Ascending aorta (tissue), 2 donors: Measurements from ENCODE around the gene MCM3AP. TPM values are rescaled to one million over a fixed set of nuclear protein-coding genes. Genes with fewer than 3 reads are reported as not detected.

ENCODE experiments used
- DNase-seq, 2 donors: peaks; one replicate each; pipeline ENCODE4 v3.0.0-alpha.2; 2019; ENCODE audit warnings: low spot score in 2 of 2
- H3K27ac ChIP-seq, 2 donors: fragments of 200-600 bp; sonication (generic); one replicate each; pipeline ENCODE4 v1.5.1; 2016 to 2017; ENCODE audit warnings: mild to moderate bottlenecking in 1 of 2
- H3K27me3 ChIP-seq: fragments of 200-600 bp; sonication (generic); one replicate; pipeline ENCODE4 v1.5.1; 2017
- H3K36me3 ChIP-seq, 2 donors: fragments of 200-600 bp; sonication (generic); one replicate each; pipeline ENCODE4 v1.5.1; 2016
- H3K4me1 ChIP-seq, 2 donors: fragments of 200-600 bp; sonication (generic); one replicate each; pipeline ENCODE4 v1.5.1; 2016 to 2017; ENCODE audit warnings: mild to moderate bottlenecking in 1 of 2
- H3K4me3 ChIP-seq, 2 donors: fragments of 200-600 bp; sonication (generic); one replicate each; pipeline ENCODE4 v1.5.1; 2016 to 2017; ENCODE audit warnings: mild to moderate bottlenecking in 1 of 2
- H3K9me3 ChIP-seq, 2 donors: fragments of 200-600 bp; sonication (generic); one replicate each; pipeline ENCODE4 v1.5.1; 2016
- intact Hi-C: fragments of 100-400 bp; cut with DNase I; formaldehyde crosslinking; loops from one replicate; pipeline ENCODE4 v1.15.1; 2023
- total RNA-seq: library from RNA; depleted of rRNA; stranded (reverse); fragments of >200 nt; gene quantifications from one replicate; pipeline ENCODE4 v1.1.0, GENCODE V29; 2016
- TF ChIP-seq, protein P1 (sequence below), 3 experiments: fragments of 200-600 bp in 2 of 3; fragments of 450-650 bp in 1 of 3; sonication (generic) in 2 of 3; IDR thresholded peaks; one replicate each; pipeline ENCODE4 v1.5.1; 2016 to 2019; ENCODE audit warnings: antibody characterized with exemption in 3 of 3, mild to moderate bottlenecking in 1 of 3, moderate library complexity in 1 of 3

Gene MCM3AP
- total RNA-seq, 1 donor from 2014 or later: 121 TPM

DNA sequence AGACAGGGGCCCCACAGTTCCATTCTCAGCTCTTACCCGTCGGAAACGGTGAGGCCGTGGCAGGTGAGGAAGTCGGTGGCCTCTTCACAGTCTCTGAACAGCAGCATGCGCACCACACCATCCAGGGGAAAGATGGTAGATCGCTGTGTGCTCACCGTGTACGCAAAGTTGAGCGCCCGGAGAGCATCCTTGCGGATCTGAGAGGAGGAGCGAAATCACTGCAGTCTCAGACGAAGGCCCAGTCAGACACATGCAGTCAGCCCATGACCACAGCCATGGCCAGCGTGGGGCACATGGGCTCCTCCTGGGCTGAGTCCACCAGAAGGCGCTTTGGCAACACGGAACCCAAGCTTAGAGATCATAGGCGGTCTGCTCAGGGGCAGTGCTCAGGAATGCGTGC, 18.5 kb downstream of the MCM3AP start:
- no peaks in the 10 kb centered on the region for H3K27me3 ChIP-seq
- TF ChIP-seq, protein P1, sequence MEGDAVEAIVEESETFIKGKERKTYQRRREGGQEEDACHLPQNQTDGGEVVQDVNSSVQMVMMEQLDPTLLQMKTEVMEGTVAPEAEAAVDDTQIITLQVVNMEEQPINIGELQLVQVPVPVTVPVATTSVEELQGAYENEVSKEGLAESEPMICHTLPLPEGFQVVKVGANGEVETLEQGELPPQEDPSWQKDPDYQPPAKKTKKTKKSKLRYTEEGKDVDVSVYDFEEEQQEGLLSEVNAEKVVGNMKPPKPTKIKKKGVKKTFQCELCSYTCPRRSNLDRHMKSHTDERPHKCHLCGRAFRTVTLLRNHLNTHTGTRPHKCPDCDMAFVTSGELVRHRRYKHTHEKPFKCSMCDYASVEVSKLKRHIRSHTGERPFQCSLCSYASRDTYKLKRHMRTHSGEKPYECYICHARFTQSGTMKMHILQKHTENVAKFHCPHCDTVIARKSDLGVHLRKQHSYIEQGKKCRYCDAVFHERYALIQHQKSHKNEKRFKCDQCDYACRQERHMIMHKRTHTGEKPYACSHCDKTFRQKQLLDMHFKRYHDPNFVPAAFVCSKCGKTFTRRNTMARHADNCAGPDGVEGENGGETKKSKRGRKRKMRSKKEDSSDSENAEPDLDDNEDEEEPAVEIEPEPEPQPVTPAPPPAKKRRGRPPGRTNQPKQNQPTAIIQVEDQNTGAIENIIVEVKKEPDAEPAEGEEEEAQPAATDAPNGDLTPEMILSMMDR (IDR thresholded peaks at IDR 0.05): no peak
- DNase-seq: no peak
- H3K36me3 ChIP-seq: peaks cover 83 to 92% of the 10 kb centered on the region in 2 donors
- no peak overlapping the region for H3K4me3 ChIP-seq
- no peaks in the 10 kb centered on the region for H3K4me1 ChIP-seq
- H3K27ac ChIP-seq: no peak overlapping the region
- intact Hi-C loops: no loop called here
- H3K9me3 ChIP-seq: no peaks in the 10 kb centered on the region

DNA sequence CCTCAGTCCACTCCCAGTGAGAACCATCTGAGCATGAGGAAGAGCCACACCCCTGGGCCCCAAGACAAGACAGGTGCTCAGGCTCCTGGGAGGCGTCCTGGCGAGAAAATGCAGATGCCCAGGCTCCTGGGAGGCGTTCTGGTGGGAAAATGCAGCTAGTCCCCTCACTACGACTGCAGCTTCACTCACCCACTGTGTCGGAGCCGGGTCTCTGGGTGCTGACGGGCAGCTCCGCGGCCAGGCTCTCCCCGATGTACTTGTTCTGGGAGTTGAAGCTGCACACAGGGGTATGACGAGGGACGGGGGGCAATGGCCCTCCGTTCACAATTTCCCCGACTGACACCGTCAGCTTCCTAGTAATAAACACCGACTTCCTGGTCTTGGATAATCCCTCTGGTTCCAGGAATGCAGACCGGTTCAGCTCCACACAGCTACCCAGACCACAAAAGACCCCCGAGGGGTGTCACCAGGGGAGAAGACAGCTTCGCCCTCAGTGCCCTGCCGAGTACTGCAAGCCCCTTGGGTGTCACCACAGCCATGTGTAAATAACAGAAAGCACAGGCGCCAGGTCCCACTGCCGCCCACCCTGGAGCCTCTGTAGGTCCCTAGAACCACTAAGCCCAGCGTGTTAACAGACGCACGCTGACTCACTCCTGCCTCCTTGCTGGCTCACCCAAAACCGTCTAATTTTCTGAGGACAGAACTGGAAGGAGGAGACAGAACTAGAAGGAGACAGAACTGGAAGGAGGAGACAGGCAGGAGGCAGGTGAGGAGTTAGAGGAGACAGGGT, 19.5 kb downstream of the MCM3AP start:
- Histone ChIP-seq H3K4me3 (no peak overlapping the region), H3K9me3 (no peaks in the 10 kb centered on the region), H3K4me1 (no peaks in the 10 kb centered on the region), H3K36me3 (peaks cover 84 to 92% of the 10 kb centered on the region in 2 donors), H3K27me3 (no peaks in the 10 kb centered on the region), H3K27ac (no peak overlapping the region)
- no peak for DNase-seq
- intact Hi-C loops: no loop called here
- TF ChIP-seq, protein P1 (IDR thresholded peaks at IDR 0.05): no peak

DNA sequence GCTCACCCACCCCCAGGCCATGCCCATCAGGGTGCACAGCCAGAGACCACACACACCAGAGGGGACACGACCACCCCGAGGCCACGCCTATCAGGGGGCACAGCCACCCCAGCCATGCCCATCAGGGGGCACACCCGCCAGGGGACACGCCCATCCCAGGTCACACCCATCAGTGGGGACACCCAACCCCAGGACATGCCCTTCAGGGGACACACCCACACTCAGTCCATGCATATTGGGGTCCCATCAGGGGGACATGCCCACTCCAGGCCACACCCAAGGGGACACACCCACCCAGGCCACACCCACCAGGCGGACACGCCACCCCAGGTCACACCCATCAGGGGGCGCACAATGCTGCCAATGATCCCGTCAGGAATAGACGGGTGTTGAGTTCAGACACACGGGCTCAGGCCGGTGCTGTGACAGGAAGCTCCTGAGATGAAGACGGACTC, 20.7 kb downstream of the MCM3AP start:
- intact Hi-C loops: no loop called here
- Histone ChIP-seq H3K9me3 (no peaks in the 10 kb centered on the region), H3K27ac (no peak overlapping the region), H3K36me3 (peaks cover 89 to 92% of the 10 kb centered on the region in 2 donors), H3K4me1 (no peaks in the 10 kb centered on the region), H3K27me3 (no peaks in the 10 kb centered on the region), H3K4me3 (no peak overlapping the region)
- no peak for DNase-seq
- TF ChIP-seq, protein P1 (IDR thresholded peaks at IDR 0.05): no peak

DNA sequence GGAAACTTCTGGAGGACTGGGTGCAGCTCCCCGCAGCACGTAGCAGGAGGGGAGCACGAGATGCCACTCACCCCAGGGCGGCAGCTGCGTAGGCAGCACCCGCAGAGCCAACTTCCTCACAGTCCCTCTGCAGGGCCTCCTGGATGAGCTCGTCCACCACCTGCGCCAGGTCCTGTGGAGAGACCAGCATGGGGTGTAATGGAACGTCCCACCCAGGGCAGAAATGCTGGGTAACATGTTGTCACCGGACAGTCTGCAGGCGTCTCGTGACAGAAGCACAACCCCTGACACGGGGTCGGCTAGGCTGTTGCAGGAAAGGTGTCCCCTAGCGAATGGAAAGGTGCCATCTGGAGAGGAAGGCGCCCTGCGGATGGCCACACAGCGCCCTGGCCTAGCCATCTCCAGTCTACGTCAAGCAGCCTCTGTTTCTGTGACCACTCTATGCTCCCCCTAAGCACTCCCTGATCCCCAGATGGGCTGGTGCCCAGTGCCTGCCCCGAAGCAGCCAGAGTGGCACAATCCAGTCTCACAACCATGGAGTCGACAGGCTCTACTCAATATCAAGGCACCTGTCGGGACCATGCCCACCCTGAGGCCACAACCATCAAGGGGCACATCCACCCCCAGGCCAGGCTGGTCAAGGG, 21.2 kb downstream of the MCM3AP start:
- no peak for DNase-seq
- no peak overlapping the region for H3K27ac ChIP-seq
- no peaks in the 10 kb centered on the region for H3K27me3 ChIP-seq
- TF ChIP-seq, protein P1 (IDR thresholded peaks at IDR 0.05): no peak
- H3K4me3 ChIP-seq: no peak overlapping the region
- no peaks in the 10 kb centered on the region for H3K4me1 ChIP-seq
- intact Hi-C loops: no loop called here
- H3K36me3 ChIP-seq: peaks cover 89 to 92% of the 10 kb centered on the region in 2 donors
- no peaks in the 10 kb centered on the region for H3K9me3 ChIP-seq

DNA sequence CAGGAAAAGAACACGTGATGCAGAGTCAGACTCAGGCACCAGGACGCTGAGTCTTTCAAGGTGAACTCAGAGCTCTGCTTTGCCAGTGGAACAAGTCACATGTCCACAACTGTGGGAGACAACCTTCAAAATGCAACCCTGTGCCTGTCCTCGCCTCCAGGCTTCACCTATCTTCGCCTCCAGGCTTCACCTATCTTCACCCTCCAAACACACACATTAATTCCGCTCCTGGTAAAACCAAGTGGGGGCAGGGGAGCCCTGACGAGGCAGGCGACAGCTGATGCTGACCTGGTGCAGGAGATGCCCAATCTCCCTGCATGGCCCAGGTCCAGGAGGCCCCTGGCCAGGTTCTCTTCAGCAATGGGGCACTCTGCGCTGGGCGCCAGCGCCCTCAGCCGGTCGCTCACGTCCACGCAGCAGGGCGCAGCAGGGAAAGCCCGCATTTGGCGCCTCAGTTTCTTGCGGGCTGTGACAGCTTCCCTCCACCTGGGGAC, 28.9 kb downstream of the MCM3AP start:
- no peak for DNase-seq
- intact Hi-C loops: no loop called here
- Histone ChIP-seq H3K4me1 (no peaks in the 10 kb centered on the region), H3K9me3 (no peaks in the 10 kb centered on the region), H3K27me3 (no peaks in the 10 kb centered on the region), H3K36me3 (peaks cover 92 to 98% of the 10 kb centered on the region in 2 donors), H3K27ac (no peak overlapping the region), H3K4me3 (no peak overlapping the region)
- TF ChIP-seq, protein P1 (IDR thresholded peaks at IDR 0.05): no peak
